HUES6 (cell line): ENCODE data around the gene AFAP1.
"Not testable (repeated sequence)": the region's sequence is repeated elsewhere in the genome, so short reads cannot be mapped to it uniquely, and the experiment has no call there.

Experiments used
- H3K27ac ChIP-seq: 2 replicates; pipeline ENCODE4 v1.7.0; 2013; ENCODE audit warnings: low read depth, mild to moderate bottlenecking, low read length, inconsistent platforms
- H3K27me3 ChIP-seq: 2 replicates; pipeline ENCODE4 v1.6.1; 2013; ENCODE audit warnings: low read length; ENCODE audit not compliant: control insufficient read depth, insufficient read depth
- H3K36me3 ChIP-seq: 2 replicates; pipeline ENCODE4 v1.6.1; 2013; ENCODE audit warnings: low read length; ENCODE audit not compliant: control insufficient read depth, insufficient read depth
- H3K4me1 ChIP-seq: 2 replicates; pipeline ENCODE4 v1.6.1; 2013; ENCODE audit warnings: low read length; ENCODE audit not compliant: control insufficient read depth, insufficient read depth
- H3K4me3 ChIP-seq: 2 replicates; pipeline ENCODE4 v1.5.1; 2013; ENCODE audit warnings: low read depth, low read length
- H3K9ac ChIP-seq: one replicate; pipeline ENCODE4 v1.6.1; 2013; ENCODE audit warnings: mild to moderate bottlenecking, low read length
- H3K9me3 ChIP-seq: 2 replicates; pipeline ENCODE4 v1.6.1; 2013; ENCODE audit warnings: low read depth, low read length; ENCODE audit not compliant: control insufficient read depth, insufficient read depth

AFAP1 gene

DNA sequence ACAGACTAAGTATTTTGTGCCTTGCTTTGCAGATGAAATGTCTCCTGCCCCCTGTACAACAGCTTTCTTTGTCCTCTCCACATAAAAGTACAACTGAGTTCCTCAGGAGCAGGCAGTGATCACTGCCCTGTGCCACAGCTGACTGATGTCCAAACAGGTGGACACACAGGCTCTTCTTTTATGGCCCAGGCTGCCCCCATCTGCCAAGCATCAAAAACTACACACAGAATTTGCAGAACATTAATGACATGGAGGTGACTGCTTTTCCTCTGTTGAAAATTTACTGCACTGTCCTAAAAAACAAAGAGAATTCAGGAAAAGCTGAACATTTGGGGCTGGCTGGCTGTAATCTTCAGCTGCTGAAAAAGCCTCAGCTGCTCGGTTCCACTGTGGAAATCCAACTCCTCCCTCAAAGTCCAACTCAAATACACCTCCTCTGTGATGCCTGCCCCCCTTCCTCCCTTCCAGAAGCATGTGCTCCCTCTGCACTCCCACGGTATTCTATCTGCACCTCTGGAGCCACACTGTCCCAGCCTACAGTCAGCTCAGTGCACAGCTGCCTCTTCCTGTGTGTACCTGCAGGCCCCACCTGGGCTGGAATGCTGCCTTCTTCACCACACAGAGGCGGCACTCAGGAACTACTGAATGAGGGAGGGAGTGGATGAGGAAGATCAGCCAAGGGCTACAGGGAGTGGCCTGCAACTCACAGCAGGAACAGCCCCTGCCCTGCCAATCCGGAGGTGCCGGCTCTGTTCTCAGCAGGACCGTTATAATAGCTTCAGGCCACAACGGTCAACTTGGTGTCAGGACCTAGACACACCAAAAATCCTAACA, 10.3 kb downstream of the AFAP1 start:
- no peak overlapping the region for H3K4me3 ChIP-seq
- peaks cover 13% of the 10 kb centered on the region; the same call in 1 of the 2 replicates for H3K36me3 ChIP-seq
- peaks cover 20% of the 10 kb centered on the region for H3K4me1 ChIP-seq
- no peak overlapping the region for H3K9ac ChIP-seq
- peaks cover 11% of the 10 kb centered on the region; the same call in 1 of the 2 replicates for H3K9me3 ChIP-seq
- H3K27ac ChIP-seq, result no peak overlapping the region
- H3K27me3 ChIP-seq, result no peaks in the 10 kb centered on the region

DNA sequence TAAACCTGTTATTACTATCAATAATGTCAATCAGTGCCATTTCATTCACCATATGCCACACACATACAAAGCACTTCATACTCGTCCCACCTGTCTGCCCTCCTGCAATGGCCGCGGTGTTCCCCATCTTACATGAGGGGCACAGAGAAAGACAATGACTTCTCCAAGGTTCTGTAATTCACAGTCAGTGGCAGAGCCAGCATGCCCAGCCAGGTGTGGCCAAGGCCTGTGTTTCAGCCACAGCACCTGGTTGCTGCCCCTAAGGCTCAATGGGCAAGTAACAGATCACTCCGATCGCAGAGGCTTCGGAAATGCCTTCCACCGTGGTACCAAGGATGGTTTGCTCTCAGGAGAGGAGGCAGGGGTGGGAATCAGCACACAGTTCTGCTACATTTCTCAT, 10.9 kb downstream of the AFAP1 start:
- peaks cover 20% of the 10 kb centered on the region for H3K4me1 ChIP-seq
- H3K36me3 ChIP-seq, result peaks cover 10% of the 10 kb centered on the region; the same call in 1 of the 2 replicates
- no peak overlapping the region for H3K9ac ChIP-seq
- H3K27me3 ChIP-seq, result no peaks in the 10 kb centered on the region
- H3K27ac ChIP-seq, result no peak overlapping the region
- no peak overlapping the region for H3K4me3 ChIP-seq
- H3K9me3 ChIP-seq, result peaks cover 16% of the 10 kb centered on the region; the same call in 1 of the 2 replicates

GRCh38 chr4:7926822-7927221, 12.8 kb downstream of the AFAP1 start:
- H3K9me3 ChIP-seq, result peaks cover 16% of the 10 kb centered on the region; the same call in 1 of the 2 replicates
- H3K4me3 ChIP-seq, result no peak overlapping the region
- H3K9ac ChIP-seq, result no peak overlapping the region
- H3K27me3 ChIP-seq, result no peaks in the 10 kb centered on the region
- H3K4me1 ChIP-seq, result peaks cover 20% of the 10 kb centered on the region
- H3K36me3 ChIP-seq, result peaks cover 8% of the 10 kb centered on the region; the same call in 1 of the 2 replicates
- no peak overlapping the region for H3K27ac ChIP-seq

GRCh38 chr4:7924570-7924969, 15.1 kb downstream of the AFAP1 start:
- Histone ChIP-seq H3K4me1 (peaks cover 10% of the 10 kb centered on the region), H3K27me3 (no peaks in the 10 kb centered on the region), H3K36me3 (peaks cover 8% of the 10 kb centered on the region; the same call in 1 of the 2 replicates), H3K27ac (no peak overlapping the region), H3K9ac (no peak overlapping the region), H3K4me3 (no peak overlapping the region), H3K9me3 (peaks cover 16% of the 10 kb centered on the region; the same call in 1 of the 2 replicates)

- Histone ChIP-seq H3K4me1 (peaks cover 8% of the 10 kb centered on the region), H3K9ac (no peak overlapping the region), H3K27me3 (no peaks in the 10 kb centered on the region), H3K36me3 (peaks cover 8% of the 10 kb centered on the region; the same call in 1 of the 2 replicates), H3K4me3 (no peak overlapping the region), H3K9me3 (peaks cover 16% of the 10 kb centered on the region; the same call in 1 of the 2 replicates), H3K27ac (no peak overlapping the region)
Observed at GRCh38 chr4:7924163-7924562, 15.5 kb downstream of the AFAP1 start.

DNA sequence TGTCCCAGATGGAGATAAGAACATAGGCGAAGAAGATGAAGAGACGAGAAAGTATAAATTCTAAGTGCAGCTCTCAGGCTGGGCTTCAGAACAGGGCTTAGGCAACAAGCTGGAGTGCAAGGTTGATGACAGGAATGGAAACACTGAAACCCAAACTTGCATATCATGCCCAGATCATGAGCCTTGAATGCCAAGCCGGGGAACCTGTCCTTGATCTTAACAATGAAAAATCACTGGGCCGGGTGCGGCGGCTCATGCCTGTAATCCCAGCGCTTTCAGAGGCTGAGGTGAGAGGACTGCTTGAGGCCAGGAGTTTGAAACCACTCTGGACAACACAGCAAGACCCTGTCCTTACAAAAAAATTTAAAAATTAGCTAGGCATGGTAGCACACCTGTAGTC, 17.2 kb downstream of the AFAP1 start:
- Histone ChIP-seq H3K27ac (no peak overlapping the region), H3K9ac (no peak overlapping the region), H3K4me1 (peaks cover 11% of the 10 kb centered on the region), H3K27me3 (no peaks in the 10 kb centered on the region), H3K4me3 (no peak overlapping the region), H3K9me3 (peaks cover 16% of the 10 kb centered on the region; the same call in 1 of the 2 replicates), H3K36me3 (peaks cover 8% of the 10 kb centered on the region; the same call in 1 of the 2 replicates)

DNA sequence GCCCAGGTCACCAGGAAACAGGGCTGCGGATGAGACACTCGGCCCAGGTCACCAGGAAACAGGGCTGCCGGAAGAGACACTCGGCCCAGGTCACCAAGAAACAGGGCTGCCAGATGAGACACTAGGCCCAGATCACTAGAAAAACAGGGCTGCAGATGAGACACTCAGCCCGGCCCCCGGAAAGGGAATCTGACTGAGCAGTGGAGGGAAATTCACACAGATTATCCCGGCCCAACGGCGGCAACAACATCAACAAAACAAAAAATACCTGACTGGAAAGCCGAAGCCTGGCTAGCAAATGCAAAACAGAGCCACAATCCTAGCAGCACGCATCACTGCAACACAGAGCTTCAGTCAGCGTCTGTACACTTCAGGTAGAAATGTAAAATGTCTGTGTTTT, 20.7 kb downstream of the AFAP1 start:
- H3K4me3 ChIP-seq, result no peak overlapping the region
- 0 out of 2 replicates have a peak, but pooled peaks cover 3% of the 10 kb centered on the region for H3K36me3 ChIP-seq
- 0 out of 2 replicates have a peak, but pooled peaks cover 1% of the 10 kb centered on the region for H3K9me3 ChIP-seq
- no peaks in the 10 kb centered on the region for H3K27me3 ChIP-seq
- peak overlapping the region; percentile 13 for H3K9ac ChIP-seq
- H3K27ac ChIP-seq, result no peak overlapping the region
- peaks cover 37% of the 10 kb centered on the region for H3K4me1 ChIP-seq

DNA sequence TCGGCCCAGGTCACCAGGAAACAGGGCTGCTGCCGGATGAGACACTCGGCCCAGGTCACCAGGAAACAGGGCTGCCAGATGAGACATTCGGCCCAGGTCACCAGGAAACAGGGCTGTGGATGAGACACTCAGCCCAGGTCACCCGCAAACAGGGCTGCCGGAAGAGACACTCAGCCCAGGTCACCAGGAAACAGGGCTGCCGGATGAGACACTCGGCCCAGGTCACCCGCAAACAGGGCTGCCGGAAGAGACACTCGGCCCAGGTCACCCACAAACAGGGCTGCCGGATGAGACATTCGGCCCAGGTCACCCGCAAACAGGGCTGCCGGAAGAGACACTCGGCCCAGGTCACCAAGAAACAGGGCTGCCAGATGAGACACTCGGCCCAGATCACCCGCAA, 21.5 kb downstream of the AFAP1 start:
- H3K9me3 ChIP-seq, H3K36me3 ChIP-seq, H3K9ac ChIP-seq, H3K27ac ChIP-seq, H3K27me3 ChIP-seq, H3K4me3 ChIP-seq: not testable (repeated sequence)
- peaks cover 37% of the 10 kb centered on the region for H3K4me1 ChIP-seq

DNA sequence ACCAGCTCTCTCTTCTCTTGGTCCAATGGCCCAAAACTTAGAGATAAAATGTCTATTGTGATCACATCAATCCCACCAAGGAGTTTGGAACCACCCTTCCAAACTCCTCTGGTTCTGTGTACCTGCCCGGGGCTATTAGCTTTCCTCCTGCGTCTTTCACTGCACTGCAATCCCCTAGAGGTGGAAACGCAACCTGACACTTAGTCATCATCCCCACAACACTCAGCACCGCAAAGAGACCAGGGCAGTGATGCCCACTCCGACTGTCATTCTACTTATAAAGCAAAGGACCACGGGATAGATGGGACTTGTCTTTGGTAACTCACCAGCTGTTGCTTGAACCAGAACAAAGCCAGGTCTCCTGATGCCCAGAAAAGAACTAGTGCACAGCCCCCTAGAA, 22.0 kb downstream of the AFAP1 start:
- H3K36me3 ChIP-seq, result no peaks in the 10 kb centered on the region
- no peak overlapping the region for H3K9ac ChIP-seq
- H3K27ac ChIP-seq, result no peak overlapping the region

GRCh38 chr4:7915875-7916242, 23.8 kb downstream of the AFAP1 start:
- Histone ChIP-seq H3K36me3 (no peaks in the 10 kb centered on the region), H3K27me3 (no peaks in the 10 kb centered on the region), H3K9ac (no peak overlapping the region), H3K27ac (no peak overlapping the region), H3K9me3 (no peaks in the 10 kb centered on the region), H3K4me3 (no peak overlapping the region), H3K4me1 (peaks cover 53% of the 10 kb centered on the region)

More for the DNA sequence above, 22.0 kb downstream of the AFAP1 start:
- Histone ChIP-seq H3K4me1 (peaks cover 37% of the 10 kb centered on the region), H3K4me3 (no peak overlapping the region), H3K9me3 (no peaks in the 10 kb centered on the region), H3K27me3 (no peaks in the 10 kb centered on the region)

- Histone ChIP-seq H3K9me3 (no peaks in the 10 kb centered on the region), H3K27me3 (no peaks in the 10 kb centered on the region), H3K4me3 (no peak overlapping the region), H3K9ac (no peak overlapping the region), H3K27ac (no peak overlapping the region), H3K4me1 (peaks cover 65% of the 10 kb centered on the region), H3K36me3 (no peaks in the 10 kb centered on the region)
Observed at GRCh38 chr4:7912826-7913225, 26.8 kb downstream of the AFAP1 start.
